Measurements from ENCODE around the gene PLD3. TPM values are rescaled to one million over a fixed set of nuclear protein-coding genes. Genes with fewer than 3 reads are reported as not detected.

The PLD3 gene
- total and polyA plus RNA-seq, 2 experiments from 2014 or later: 181 to 490 TPM

GRCh38 chr19:40421993-40422747 is 73.7 kb downstream of the PLD3 start:
- peak overlapping the region; percentile 95 for H3K4me2 ChIP-seq
- H3K27ac Mint-ChIP-seq: no peak overlapping the region

More at GRCh38 chr19:40421993-40422747, 73.7 kb downstream of the PLD3 start:
- Mint-ChIP-seq H3K9me3 (peaks cover 3% of the 10 kb centered on the region; the same call in 1 of the 3 replicates), H3K36me3 (ENCODE audit: low read depth) (peaks cover 12% of the 10 kb centered on the region), H3K27me3 (ENCODE audit: insufficient read depth, low read depth, poor library complexity) (peaks cover 11% of the 10 kb centered on the region), H3K4me1 (peaks cover 21% of the 10 kb centered on the region), H3K4me3 (peak overlapping the region; percentile 73; the same call in 2 of the 3 replicates)
- Histone ChIP-seq H3K9me2 (ENCODE audit: insufficient read depth) (no peaks in the 10 kb centered on the region), H4K20me1 (replicated peaks; ENCODE audit: insufficient read depth) (no peaks in the 10 kb centered on the region), H3K79me2 (replicated peaks; ENCODE audit: insufficient read depth) (no peaks in the 10 kb centered on the region; the same call in none of the 2 replicates), H3K27me3 (ENCODE audit: insufficient read depth) (no peaks in the 10 kb centered on the region), H3F3A (replicated peaks; ENCODE audit: low read depth) (0 out of 2 replicates have a peak, but pooled peaks cover 2% of the 10 kb centered on the region), H3K27ac (ENCODE audit: low read depth) (peak overlapping the region; percentile 98), H3K4me3 (peak overlapping the region; percentile 87; the same call in 1 of the 2 replicates), H3K4me1 (ENCODE audit: insufficient read depth) (peaks cover 17% of the 10 kb centered on the region), H3K36me3 (ENCODE audit: insufficient read depth) (no peaks in the 10 kb centered on the region), H2AFZ (no peak overlapping the region)
- TF ChIP-seq ZNF331 (CRISPR knock-in tag; IDR thresholded peaks at IDR 0.05; ENCODE audit: low read depth): no peak
- TF ChIP-seq EZH2 (IDR thresholded peaks at IDR 0.05; ENCODE audit: low read depth, unreplicated experiment): no peak
- no peak for TF ChIP-seq STAT1 (IDR thresholded peaks at IDR 0.05; ENCODE audit: unreplicated experiment)
- TF ChIP-seq, protein P1, sequence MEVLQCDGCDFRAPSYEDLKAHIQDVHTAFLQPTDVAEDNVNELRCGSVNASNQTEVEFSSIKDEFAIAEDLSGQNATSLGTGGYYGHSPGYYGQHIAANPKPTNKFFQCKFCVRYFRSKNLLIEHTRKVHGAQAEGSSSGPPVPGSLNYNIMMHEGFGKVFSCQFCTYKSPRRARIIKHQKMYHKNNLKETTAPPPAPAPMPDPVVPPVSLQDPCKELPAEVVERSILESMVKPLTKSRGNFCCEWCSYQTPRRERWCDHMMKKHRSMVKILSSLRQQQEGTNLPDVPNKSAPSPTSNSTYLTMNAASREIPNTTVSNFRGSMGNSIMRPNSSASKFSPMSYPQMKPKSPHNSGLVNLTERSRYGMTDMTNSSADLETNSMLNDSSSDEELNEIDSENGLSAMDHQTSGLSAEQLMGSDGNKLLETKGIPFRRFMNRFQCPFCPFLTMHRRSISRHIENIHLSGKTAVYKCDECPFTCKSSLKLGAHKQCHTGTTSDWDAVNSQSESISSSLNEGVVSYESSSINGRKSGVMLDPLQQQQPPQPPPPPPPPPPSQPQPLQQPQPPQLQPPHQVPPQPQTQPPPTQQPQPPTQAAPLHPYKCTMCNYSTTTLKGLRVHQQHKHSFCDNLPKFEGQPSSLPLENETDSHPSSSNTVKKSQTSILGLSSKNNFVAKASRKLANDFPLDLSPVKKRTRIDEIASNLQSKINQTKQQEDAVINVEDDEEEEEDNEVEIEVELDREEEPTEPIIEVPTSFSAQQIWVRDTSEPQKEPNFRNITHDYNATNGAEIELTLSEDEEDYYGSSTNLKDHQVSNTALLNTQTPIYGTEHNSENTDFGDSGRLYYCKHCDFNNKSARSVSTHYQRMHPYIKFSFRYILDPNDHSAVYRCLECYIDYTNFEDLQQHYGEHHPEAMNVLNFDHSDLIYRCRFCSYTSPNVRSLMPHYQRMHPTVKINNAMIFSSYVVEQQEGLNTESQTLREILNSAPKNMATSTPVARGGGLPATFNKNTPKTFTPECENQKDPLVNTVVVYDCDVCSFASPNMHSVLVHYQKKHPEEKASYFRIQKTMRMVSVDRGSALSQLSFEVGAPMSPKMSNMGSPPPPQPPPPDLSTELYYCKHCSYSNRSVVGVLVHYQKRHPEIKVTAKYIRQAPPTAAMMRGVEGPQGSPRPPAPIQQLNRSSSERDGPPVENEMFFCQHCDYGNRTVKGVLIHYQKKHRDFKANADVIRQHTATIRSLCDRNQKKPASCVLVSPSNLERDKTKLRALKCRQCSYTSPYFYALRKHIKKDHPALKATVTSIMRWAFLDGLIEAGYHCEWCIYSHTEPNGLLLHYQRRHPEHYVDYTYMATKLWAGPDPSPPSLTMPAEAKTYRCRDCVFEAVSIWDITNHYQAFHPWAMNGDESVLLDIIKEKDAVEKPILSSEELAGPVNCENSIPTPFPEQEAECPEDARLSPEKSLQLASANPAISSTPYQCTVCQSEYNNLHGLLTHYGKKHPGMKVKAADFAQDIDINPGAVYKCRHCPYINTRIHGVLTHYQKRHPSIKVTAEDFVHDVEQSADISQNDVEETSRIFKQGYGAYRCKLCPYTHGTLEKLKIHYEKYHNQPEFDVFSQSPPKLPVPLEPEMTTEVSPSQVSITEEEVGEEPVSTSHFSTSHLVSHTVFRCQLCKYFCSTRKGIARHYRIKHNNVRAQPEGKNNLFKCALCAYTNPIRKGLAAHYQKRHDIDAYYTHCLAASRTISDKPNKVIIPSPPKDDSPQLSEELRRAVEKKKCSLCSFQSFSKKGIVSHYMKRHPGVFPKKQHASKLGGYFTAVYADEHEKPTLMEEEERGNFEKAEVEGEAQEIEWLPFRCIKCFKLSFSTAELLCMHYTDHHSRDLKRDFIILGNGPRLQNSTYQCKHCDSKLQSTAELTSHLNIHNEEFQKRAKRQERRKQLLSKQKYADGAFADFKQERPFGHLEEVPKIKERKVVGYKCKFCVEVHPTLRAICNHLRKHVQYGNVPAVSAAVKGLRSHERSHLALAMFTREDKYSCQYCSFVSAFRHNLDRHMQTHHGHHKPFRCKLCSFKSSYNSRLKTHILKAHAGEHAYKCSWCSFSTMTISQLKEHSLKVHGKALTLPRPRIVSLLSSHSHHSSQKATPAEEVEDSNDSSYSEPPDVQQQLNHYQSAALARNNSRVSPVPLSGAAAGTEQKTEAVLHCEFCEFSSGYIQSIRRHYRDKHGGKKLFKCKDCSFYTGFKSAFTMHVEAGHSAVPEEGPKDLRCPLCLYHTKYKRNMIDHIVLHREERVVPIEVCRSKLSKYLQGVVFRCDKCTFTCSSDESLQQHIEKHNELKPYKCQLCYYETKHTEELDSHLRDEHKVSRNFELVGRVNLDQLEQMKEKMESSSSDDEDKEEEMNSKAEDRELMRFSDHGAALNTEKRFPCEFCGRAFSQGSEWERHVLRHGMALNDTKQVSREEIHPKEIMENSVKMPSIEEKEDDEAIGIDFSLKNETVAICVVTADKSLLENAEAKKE (CRISPR knock-in tag; IDR thresholded peaks at IDR 0.05): no peak
- no peak for TF ChIP-seq ZNF114 (CRISPR knock-in tag; IDR thresholded peaks at IDR 0.05)
- TF ChIP-seq NANOG (IDR thresholded peaks at IDR 0.05; ENCODE audit: borderline replicate concordance): no peak
- TF ChIP-seq CREB1 (CRISPR knock-in tag; IDR thresholded peaks at IDR 0.05; ENCODE audit: low read depth): no peak
- no peak for TF ChIP-seq JUNB (IDR thresholded peaks at IDR 0.05; ENCODE audit: unreplicated experiment)
- DNase-seq (ENCODE audit: low spot score) (no peak), ATAC-seq (no peak)
